NCI-H510A (cell line): ENCODE data around the gene ECM1.
A peak's percentile ranks its signal among the peaks of the same experiment; 100 is the strongest.

Experiments used
- DNase-seq: peaks from one replicate; lab custom pipeline; 2025; lab: John Stamatoyannopoulos, UW

ECM1 gene

GRCh38 chr1:150558761-150559655 lies 51.1 kb downstream of the ECM1 start:
- DNase-seq: no peak

GRCh38 chr1:150559656-150560010 lies 51.7 kb downstream of the ECM1 start:
- no peak for DNase-seq

- DNase-seq: no peak
Measured at GRCh38 chr1:150560011-150560438, 52.1 kb downstream of the ECM1 start.

- DNase-seq: peak; percentile 89
Measured at GRCh38 chr1:150560576-150561253, 52.8 kb downstream of the ECM1 start.

- DNase-seq: peak; percentile 89
Measured at GRCh38 chr1:150561254-150561973, 53.5 kb downstream of the ECM1 start.

- DNase-seq: peak; percentile 72
Measured at GRCh38 chr1:150561974-150562445, 54.1 kb downstream of the ECM1 start.

- DNase-seq: no peak
Measured at GRCh38 chr1:150562446-150563339, 54.8 kb downstream of the ECM1 start.
